ENCODE results near the gene TMEM201.

GRCh38 chr1:9610548-9610947, 21.8 kb downstream of the TMEM201 start:
- TF ChIP-seq, protein P1, sequence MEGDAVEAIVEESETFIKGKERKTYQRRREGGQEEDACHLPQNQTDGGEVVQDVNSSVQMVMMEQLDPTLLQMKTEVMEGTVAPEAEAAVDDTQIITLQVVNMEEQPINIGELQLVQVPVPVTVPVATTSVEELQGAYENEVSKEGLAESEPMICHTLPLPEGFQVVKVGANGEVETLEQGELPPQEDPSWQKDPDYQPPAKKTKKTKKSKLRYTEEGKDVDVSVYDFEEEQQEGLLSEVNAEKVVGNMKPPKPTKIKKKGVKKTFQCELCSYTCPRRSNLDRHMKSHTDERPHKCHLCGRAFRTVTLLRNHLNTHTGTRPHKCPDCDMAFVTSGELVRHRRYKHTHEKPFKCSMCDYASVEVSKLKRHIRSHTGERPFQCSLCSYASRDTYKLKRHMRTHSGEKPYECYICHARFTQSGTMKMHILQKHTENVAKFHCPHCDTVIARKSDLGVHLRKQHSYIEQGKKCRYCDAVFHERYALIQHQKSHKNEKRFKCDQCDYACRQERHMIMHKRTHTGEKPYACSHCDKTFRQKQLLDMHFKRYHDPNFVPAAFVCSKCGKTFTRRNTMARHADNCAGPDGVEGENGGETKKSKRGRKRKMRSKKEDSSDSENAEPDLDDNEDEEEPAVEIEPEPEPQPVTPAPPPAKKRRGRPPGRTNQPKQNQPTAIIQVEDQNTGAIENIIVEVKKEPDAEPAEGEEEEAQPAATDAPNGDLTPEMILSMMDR (IDR thresholded peaks at IDR 0.05) = no peak
- TF ChIP-seq POLR2AphosphoS5 (IDR thresholded peaks at IDR 0.05) = no peak
